HFF-Myc (cell line): ENCODE data around the gene CPN1.

Experiments
- DNase-seq: peaks from one replicate; pipeline ENCODE4 v3.0.0-alpha.2; 2011; ENCODE audit warnings: low read depth; ENCODE audit errors: extremely low read depth
- H3K4me3 ChIP-seq: replicated peaks from 2 replicates; pipeline ENCODE4 v1.5.1; 2011; ENCODE audit warnings: low read depth, mild to moderate bottlenecking, control low read depth, low read length
- CTCF ChIP-seq: IDR thresholded peaks from 2 replicates; pipeline ENCODE4 v1.5.1; 2012; ENCODE audit warnings: mild to moderate bottlenecking, low read depth, low read length, control low read depth; ENCODE audit errors: missing control alignments

Gene CPN1

GRCh38 chr10:99998889-99999288, 82.8 kb downstream of the CPN1 start:
- H3K4me3 ChIP-seq: no peak overlapping the region
- TF ChIP-seq CTCF: no peak

GRCh38 chr10:99996671-99997648, 84.7 kb downstream of the CPN1 start:
- DNase-seq: no peak
- no peak for TF ChIP-seq CTCF
- no peak overlapping the region for H3K4me3 ChIP-seq

More at GRCh38 chr10:99998889-99999288, 82.8 kb downstream of the CPN1 start:
- DNase-seq: no peak

GRCh38 chr10:99995713-99996112, 86.0 kb downstream of the CPN1 start:
- no peak for DNase-seq

DNA sequence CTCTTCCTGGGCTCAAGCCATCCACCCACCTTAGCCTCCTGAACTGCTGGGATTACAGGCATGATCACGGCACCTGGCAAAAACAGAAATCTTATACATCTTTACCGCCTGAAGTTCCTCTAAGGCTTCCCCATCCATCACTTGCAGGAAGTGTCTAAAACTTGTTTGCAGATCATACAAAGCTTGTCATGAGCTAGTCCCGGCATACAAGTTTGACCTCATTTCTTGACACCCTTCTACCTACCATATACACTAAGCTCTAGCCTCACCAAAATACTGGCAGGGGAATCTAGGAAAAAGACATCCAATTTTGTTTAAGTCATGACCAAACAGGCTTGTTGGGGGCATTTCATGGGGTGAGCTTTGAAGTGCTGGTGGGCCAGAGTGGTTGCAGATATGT, 86.4 kb downstream of the CPN1 start:
- TF ChIP-seq CTCF: no peak
- H3K4me3 ChIP-seq: no peak overlapping the region
- no peak for DNase-seq

More at GRCh38 chr10:99995713-99996112, 86.0 kb downstream of the CPN1 start:
- TF ChIP-seq CTCF: no peak
- no peak overlapping the region for H3K4me3 ChIP-seq

DNA sequence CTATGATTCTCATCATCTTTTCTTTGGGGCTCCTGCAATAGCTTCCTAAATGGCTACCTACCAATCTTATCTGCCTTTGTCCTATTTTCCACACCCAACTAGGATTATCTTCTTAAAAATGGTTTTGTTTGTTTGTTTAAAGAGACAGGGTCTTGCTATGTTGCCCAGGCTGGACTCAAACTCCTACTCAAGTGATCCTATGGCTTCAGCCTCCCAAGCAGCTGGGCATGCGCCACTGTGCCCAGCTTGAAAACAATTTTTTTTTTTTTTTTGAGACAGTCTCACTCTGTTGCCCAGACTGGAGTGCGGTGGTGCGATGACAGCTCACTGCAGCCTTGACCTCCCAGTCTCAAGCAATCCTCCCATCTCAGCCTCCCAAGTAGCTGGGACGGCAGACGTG, 86.9 kb downstream of the CPN1 start:
- DNase-seq: no peak
- no peak overlapping the region for H3K4me3 ChIP-seq
- TF ChIP-seq CTCF: no peak

- no peak for TF ChIP-seq CTCF
- H3K4me3 ChIP-seq: no peak overlapping the region
Observed at GRCh38 chr10:99993701-99994689, 87.7 kb downstream of the CPN1 start.

More at GRCh38 chr10:99993701-99994689, 87.7 kb downstream of the CPN1 start:
- DNase-seq: peak; percentile 80
